Psoas muscle (tissue), 8 donors: ENCODE measurements around the gene H3-3A. TPM values are rescaled to one million over a fixed set of nuclear protein-coding genes. Genes with fewer than 3 reads are reported as not detected.

ENCODE experiments used
- ATAC-seq, 4 donors: fragments of 200-7000 bp; cut with Tn5 transposase; one replicate each; pipeline ENCODE4 v1.9.1; 2020; ENCODE audit warnings: moderate library complexity in 3 of 4, mild to moderate bottlenecking in 2 of 4
- DNase-seq, 2 donors: peaks; one replicate each; pipeline ENCODE4 v3.0.0-alpha.2; 2020
- H3K27ac ChIP-seq: fragments of 200-600 bp; one replicate; pipeline ENCODE4 v1.8.0; 2022
- H3K27me3 ChIP-seq, 3 donors: fragments of 200-600 bp in 1 of 3; one replicate each; pipeline versions ENCODE4 v1.6.1 to v1.8.0; 2013 to 2022; ENCODE audit warnings: low read length in 2 of 3, mild to moderate bottlenecking in 2 of 3, moderate library complexity in 1 of 3; ENCODE audit not compliant: insufficient read depth in 3 of 3
- H3K36me3 ChIP-seq, 2 donors: fragments of 200-600 bp in 1 of 2; one replicate each; pipeline versions ENCODE4 v1.6.1 to v1.8.0; 2013 to 2022; ENCODE audit warnings: low read depth in 1 of 2, mild to moderate bottlenecking in 1 of 2, moderate library complexity in 1 of 2; ENCODE audit not compliant: insufficient read depth in 1 of 2
- H3K4me1 ChIP-seq: fragments of 200-600 bp; one replicate; pipeline ENCODE4 v1.8.0; 2022
- H3K4me3 ChIP-seq: fragments of 200-600 bp; one replicate; pipeline ENCODE4 v1.8.0; 2022; ENCODE audit warnings: mild to moderate bottlenecking
- H3K9me3 ChIP-seq: fragments of 200-600 bp; one replicate; pipeline ENCODE4 v1.8.0; 2022
- CTCF ChIP-seq: fragments of 200-600 bp; IDR thresholded peaks from one replicate; pipeline ENCODE4 v1.8.0; 2022; ENCODE audit warnings: antibody characterized with exemption
- WGBS, 3 donors: extraction: QIAGEN DNeasy Blood & Tissue Kit; methylation state at CpG; one replicate each; pipeline versions ENCODE4 v1.1.6 to v1.1.7; 2013; 5-methylcytosine and 5-hydroxymethylcytosine counted together
- intact Hi-C, 2 donors: fragments of 100-400 bp; cut with DNase I; formaldehyde crosslinking; loops; one replicate each; pipeline versions ENCODE4 v1.11.0 to v1.14.2; 2022
- polyA plus RNA-seq, 3 donors: library from polyadenylated mRNA; stranded (reverse); fragments of 200-250 nt; gene quantifications; one replicate each; pipeline ENCODE4 v1.2.3, GENCODE V29; 2013
- total RNA-seq, 4 donors: library from RNA; stranded (reverse); fragmentation: NEBNext Ultra II Directional in 2 of 4; extraction: Animal tissue kit (Norgen Biotek cat#: 25700) in 2 of 4; gene quantifications; one replicate each; pipeline versions ENCODE4 v1.2.1 to v1.2.4, GENCODE V29; 2021 to 2023
- donor health status: healthy with polysubstance abuse.
- donor health status: DM: no; HTN: no; CAD: no; lungs with moderate emphysema.
- donor health status: Bipolar disorder and iron deficiency.
- donor health status: healthy.
- donor health status: DM: yes; HTN: yes; CAD: no.
- donor health status: DM: no; HTN: no; CAD: no.
- donor health status: DM: no; HTN: no; CAD: no.
- donor health status: DM: yes; HTN: yes; CAD: no.

The H3-3A gene
- total and polyA plus RNA-seq, 7 donors, result 187 to 284 (median 210) TPM

GRCh38 chr1:226111883-226112261, 49.4 kb downstream of the H3-3A start:
- no peaks in the 10 kb centered on the region for H3K9me3 ChIP-seq
- no peak for ATAC-seq
- 31 to 45% (median 43%) methylated on average over 7 of the region's 7 CpGs for WGBS, 3 donors
- intact Hi-C loops, result loop anchor here in 1 of 2 donors (10.0 kb wide), 1 partner anchor 107 kb away; no protein-coding TSS in a partner anchor
- H3K27ac ChIP-seq, result peak overlapping the region; percentile 89
- peak overlapping the region; percentile 1 for H3K4me3 ChIP-seq
- H3K4me1 ChIP-seq, result peaks cover 28% of the 10 kb centered on the region
- DNase-seq, result no peak
- no peaks in the 10 kb centered on the region for H3K27me3 ChIP-seq
- TF ChIP-seq CTCF, result no peak
- H3K36me3 ChIP-seq, result no peaks in the 10 kb centered on the region

- Histone ChIP-seq H3K36me3 (no peaks in the 10 kb centered on the region), H3K27ac (no peak overlapping the region), H3K4me3 (no peak overlapping the region), H3K27me3 (no peaks in the 10 kb centered on the region), H3K9me3 (no peaks in the 10 kb centered on the region), H3K4me1 (peaks cover 28% of the 10 kb centered on the region)
- intact Hi-C loops, result loop anchor here in 1 of 2 donors (10.0 kb wide), 1 partner anchor 108 kb away; no protein-coding TSS in a partner anchor
- no peak for ATAC-seq
- WGBS, 3 donors, result 77 to 84% (median 80%) methylated on average over 3 of the region's 3 CpGs
- no peak for DNase-seq
- no peak for TF ChIP-seq CTCF
Measured at GRCh38 chr1:226112626-226113025, 50.1 kb downstream of the H3-3A start.

- WGBS, 3 donors, result 61 to 79% (median 64%) methylated on average over 3 of the region's 3 CpGs
- H3K27me3 ChIP-seq, result no peaks in the 10 kb centered on the region
- H3K9me3 ChIP-seq, result no peaks in the 10 kb centered on the region
- no peak overlapping the region for H3K27ac ChIP-seq
- DNase-seq, result no peak
- peaks cover 6% of the 10 kb centered on the region for H3K4me1 ChIP-seq
- intact Hi-C loops, result loop anchor here in 1 of 2 donors (10.0 kb wide), 1 partner anchor 112 kb away; no protein-coding TSS in a partner anchor
- H3K36me3 ChIP-seq, result no peaks in the 10 kb centered on the region
- TF ChIP-seq CTCF, result no peak
- no peak overlapping the region for H3K4me3 ChIP-seq
- ATAC-seq, result no peak
Measured at GRCh38 chr1:226116673-226117072, 54.2 kb downstream of the H3-3A start.

- Histone ChIP-seq H3K27ac (no peak overlapping the region), H3K4me1 (no peaks in the 10 kb centered on the region), H3K9me3 (no peaks in the 10 kb centered on the region), H3K36me3 (no peaks in the 10 kb centered on the region), H3K27me3 (no peaks in the 10 kb centered on the region), H3K4me3 (no peak overlapping the region)
- 76 to 98% (median 82%) methylated on average over 6 of the region's 6 CpGs for WGBS, 3 donors
- intact Hi-C loops, result loop anchor here in 1 of 2 donors (10.0 kb wide), 1 partner anchor 113 kb away; no protein-coding TSS in a partner anchor
- DNase-seq (no peak), ATAC-seq (no peak)
- no peak for TF ChIP-seq CTCF
Measured at GRCh38 chr1:226117330-226117729, 54.8 kb downstream of the H3-3A start.

- DNase-seq (no peak), ATAC-seq (no peak)
- TF ChIP-seq CTCF, result no peak
- WGBS, 3 donors, result 85 to 96% (median 90%) methylated on average over 4 of the region's 4 CpGs
- Histone ChIP-seq H3K4me1 (no peaks in the 10 kb centered on the region), H3K27ac (no peak overlapping the region), H3K27me3 (no peaks in the 10 kb centered on the region), H3K9me3 (no peaks in the 10 kb centered on the region), H3K36me3 (no peaks in the 10 kb centered on the region), H3K4me3 (no peak overlapping the region)
- intact Hi-C loops, result loop anchor here in 1 of 2 donors (10.0 kb wide), 1 partner anchor 114 kb away; no protein-coding TSS in a partner anchor
Measured at GRCh38 chr1:226118357-226118756, 55.8 kb downstream of the H3-3A start.
